ENCODE results near the gene FOXP1.

GRCh38 chr3:71302604-71303003 is 280.9 kb downstream of the FOXP1 start:
- TF ChIP-seq RAD21 (IDR thresholded peaks at IDR 0.05 in 1 of 2, conservative IDR thresholded peaks at IDR 0.05 in 1 of 2; ENCODE audit: low read depth in 2 of 2, low read length in 2 of 2), result no peak
- no peak for TF ChIP-seq POLR2A (IDR thresholded peaks at IDR 0.05; ENCODE audit: control extremely low read depth in 1 of 2, low read depth in 2 of 2, low read length in 2 of 2)
- TF ChIP-seq CTCF (IDR thresholded peaks at IDR 0.05; ENCODE audit: control extremely low read depth in 1 of 3, insufficient read depth in 1 of 3, low read depth in 1 of 3, low read length in 3 of 3), result no peak
- no peak for TF ChIP-seq POLR2AphosphoS5 (IDR thresholded peaks at IDR 0.05; ENCODE audit: low read depth, low read length)
- TF ChIP-seq BACH1 (IDR thresholded peaks at IDR 0.05; ENCODE audit: low read length), result no peak
- no peak for TF ChIP-seq EZH2 (IDR thresholded peaks at IDR 0.05; ENCODE audit: low read depth, low read length, severe bottlenecking)
- no peak for TF ChIP-seq CEBPB (IDR thresholded peaks at IDR 0.05; ENCODE audit: low read depth, low read length)
- no peak for TF ChIP-seq TEAD4 (IDR thresholded peaks at IDR 0.05; ENCODE audit: low read depth, low read length)
- TF ChIP-seq SP1 (IDR thresholded peaks at IDR 0.05; ENCODE audit: low read depth, low read length), result no peak
- TF ChIP-seq RBBP5 (IDR thresholded peaks at IDR 0.05; ENCODE audit: borderline replicate concordance, low read depth, low read length), result no peak
- no peak for TF ChIP-seq SRF (IDR thresholded peaks at IDR 0.05; ENCODE audit: low read depth, low read length)

All from H1 (cell line).